ENCODE measurements around the gene PDSS2.

Gene PDSS2

GRCh38 chr6:107398001-107398400 is 61.4 kb downstream of the PDSS2 start:
- no peak for TF ChIP-seq EZH2 (IDR thresholded peaks at IDR 0.05; ENCODE audit: borderline replicate concordance, low read length)
- TF ChIP-seq CTCF (IDR thresholded peaks at IDR 0.05; ENCODE audit: low read length), result no peak
- no peaks in the 10 kb centered on the region for H3K79me2 ChIP-seq (ENCODE audit: insufficient read depth, low read length)
- H2AFZ ChIP-seq (ENCODE audit: low read length), result no peak overlapping the region
- H3K27ac ChIP-seq (ENCODE audit: low read depth, low read length, poor library complexity, severe bottlenecking), result no peak overlapping the region
- H3K9ac ChIP-seq (ENCODE audit: low read length), result no peak overlapping the region
- no peaks in the 10 kb centered on the region for H3K9me2 ChIP-seq (ENCODE audit: low read depth, low read length)
- no peak overlapping the region for H3K4me3 ChIP-seq (ENCODE audit: low read depth, low read length, poor library complexity, severe bottlenecking)
- H3K4me2 ChIP-seq (ENCODE audit: low read length), result no peak overlapping the region
- H3K9me3 ChIP-seq (ENCODE audit: low read length), result peaks cover 31% of the 10 kb centered on the region
- no peaks in the 10 kb centered on the region for H3F3A ChIP-seq (ENCODE audit: insufficient read depth, low read length)
- no peaks in the 10 kb centered on the region for H3K27me3 ChIP-seq (ENCODE audit: insufficient read depth, low read length)
- no peaks in the 10 kb centered on the region for H4K20me1 ChIP-seq (ENCODE audit: insufficient read depth, low read length)
- no peaks in the 10 kb centered on the region for H3K4me1 ChIP-seq (ENCODE audit: insufficient read depth, low read length, severe bottlenecking)
- H3K36me3 ChIP-seq (ENCODE audit: insufficient read depth, low read length), result peaks cover 30% of the 10 kb centered on the region

GRCh38 chr6:107396211-107396610 is 63.2 kb downstream of the PDSS2 start:
- Histone ChIP-seq H3K27me3 (ENCODE audit: insufficient read depth, low read length) (no peaks in the 10 kb centered on the region), H3F3A (ENCODE audit: insufficient read depth, low read length) (no peaks in the 10 kb centered on the region), H3K79me2 (ENCODE audit: insufficient read depth, low read length) (no peaks in the 10 kb centered on the region), H3K36me3 (ENCODE audit: insufficient read depth, low read length) (peaks cover 26% of the 10 kb centered on the region), H3K9me2 (ENCODE audit: low read depth, low read length) (no peaks in the 10 kb centered on the region), H4K20me1 (ENCODE audit: insufficient read depth, low read length) (no peaks in the 10 kb centered on the region), H2AFZ (ENCODE audit: low read length) (no peak overlapping the region), H3K4me1 (ENCODE audit: insufficient read depth, low read length, severe bottlenecking) (no peaks in the 10 kb centered on the region), H3K4me2 (ENCODE audit: low read length) (no peak overlapping the region), H3K9ac (ENCODE audit: low read length) (no peak overlapping the region), H3K4me3 (ENCODE audit: low read depth, low read length, poor library complexity, severe bottlenecking) (no peak overlapping the region), H3K27ac (ENCODE audit: low read depth, low read length, poor library complexity, severe bottlenecking) (no peak overlapping the region), H3K9me3 (ENCODE audit: low read length) (peaks cover 26% of the 10 kb centered on the region)
- no peak for TF ChIP-seq EZH2 (IDR thresholded peaks at IDR 0.05; ENCODE audit: borderline replicate concordance, low read length)
- no peak for TF ChIP-seq CTCF (IDR thresholded peaks at IDR 0.05; ENCODE audit: low read length)

- TF ChIP-seq CTCF (IDR thresholded peaks at IDR 0.05; ENCODE audit: low read length) (no peak), EZH2 (IDR thresholded peaks at IDR 0.05; ENCODE audit: borderline replicate concordance, low read length) (no peak)
- H3K79me2 ChIP-seq (ENCODE audit: insufficient read depth, low read length), result no peaks in the 10 kb centered on the region
- H3K4me2 ChIP-seq (ENCODE audit: low read length), result no peak overlapping the region
- no peak overlapping the region for H3K4me3 ChIP-seq (ENCODE audit: low read depth, low read length, poor library complexity, severe bottlenecking)
- H3K27ac ChIP-seq (ENCODE audit: low read depth, low read length, poor library complexity, severe bottlenecking), result no peak overlapping the region
- no peaks in the 10 kb centered on the region for H3K27me3 ChIP-seq (ENCODE audit: insufficient read depth, low read length)
- H3K9me3 ChIP-seq (ENCODE audit: low read length), result peaks cover 23% of the 10 kb centered on the region
- no peaks in the 10 kb centered on the region for H4K20me1 ChIP-seq (ENCODE audit: insufficient read depth, low read length)
- peaks cover 16% of the 10 kb centered on the region; the same call in 1 of the 2 replicates for H3K36me3 ChIP-seq (ENCODE audit: insufficient read depth, low read length)
- no peak overlapping the region for H2AFZ ChIP-seq (ENCODE audit: low read length)
- no peaks in the 10 kb centered on the region for H3K9me2 ChIP-seq (ENCODE audit: low read depth, low read length)
- no peak overlapping the region for H3K9ac ChIP-seq (ENCODE audit: low read length)
- no peaks in the 10 kb centered on the region for H3K4me1 ChIP-seq (ENCODE audit: insufficient read depth, low read length, severe bottlenecking)
- H3F3A ChIP-seq (ENCODE audit: insufficient read depth, low read length), result no peaks in the 10 kb centered on the region
Measured at GRCh38 chr6:107392069-107392468, 67.3 kb downstream of the PDSS2 start.

Data from OCI-LY1 (cell line).